HG03196 (cell line): Measurements from ENCODE around the gene LRMDA.

Source experiments
- ATAC-seq: cut with Tn5 transposase; IDR thresholded peaks from one replicate; pipeline ENCODE4 v1.9.1; 2021; ENCODE audit not compliant: unreplicated experiment

LRMDA gene

DNA sequence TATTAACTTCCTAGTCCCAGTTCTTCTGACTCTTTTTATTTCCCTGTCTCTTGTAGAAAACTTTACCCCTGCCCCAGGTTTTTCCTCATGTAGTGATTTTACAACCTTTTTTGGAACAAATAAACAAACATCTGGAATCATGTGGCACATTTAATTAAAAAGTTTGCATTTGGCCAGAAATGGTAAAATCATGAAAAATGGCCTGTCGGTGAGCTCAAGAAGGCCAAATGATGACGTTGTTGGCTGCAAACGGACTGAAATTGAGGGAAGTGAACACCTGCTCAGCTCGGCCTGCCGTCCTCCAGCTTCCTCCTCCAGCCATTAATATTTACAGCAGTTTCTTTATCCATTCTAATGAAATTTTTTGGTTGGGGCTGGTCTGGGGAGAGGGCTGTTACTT lies 902.8 kb downstream of the LRMDA start:
- no peak for ATAC-seq

DNA sequence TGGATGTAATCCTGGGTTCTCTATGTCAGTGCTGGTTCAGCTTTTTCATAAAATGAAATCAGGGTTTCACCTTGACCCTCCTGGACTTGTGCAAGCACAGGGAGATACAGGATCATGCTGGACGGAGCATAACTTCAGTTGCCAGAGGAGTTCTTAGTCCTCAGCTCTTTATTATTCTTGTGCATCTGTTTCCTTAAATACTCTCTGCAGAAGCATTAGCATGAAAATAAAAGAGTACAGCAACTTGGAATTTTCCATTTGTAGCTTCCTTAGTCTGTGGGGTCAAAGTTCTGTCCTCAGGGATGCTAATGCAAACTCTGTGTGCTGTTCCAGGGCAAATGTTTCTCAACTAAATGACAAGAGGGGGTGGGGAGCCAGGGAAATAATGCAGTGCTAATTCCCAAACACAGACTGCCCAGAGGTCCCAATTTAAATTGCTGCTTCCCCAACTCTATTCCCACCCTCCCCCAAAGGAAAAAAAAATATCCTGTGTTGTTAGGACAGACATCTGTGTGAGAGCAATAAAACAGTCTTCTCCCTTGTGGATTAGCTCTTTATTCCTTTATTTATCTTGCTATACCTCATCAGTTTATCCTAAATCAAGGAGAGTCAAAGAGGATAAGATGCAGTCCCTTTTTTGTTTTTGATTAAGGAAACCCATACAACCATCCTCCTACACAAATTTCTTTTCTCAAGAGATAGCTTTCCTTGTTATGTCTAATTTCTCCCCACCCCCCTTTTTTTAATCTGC lies 905.0 kb downstream of the LRMDA start:
- ATAC-seq = no peak

DNA sequence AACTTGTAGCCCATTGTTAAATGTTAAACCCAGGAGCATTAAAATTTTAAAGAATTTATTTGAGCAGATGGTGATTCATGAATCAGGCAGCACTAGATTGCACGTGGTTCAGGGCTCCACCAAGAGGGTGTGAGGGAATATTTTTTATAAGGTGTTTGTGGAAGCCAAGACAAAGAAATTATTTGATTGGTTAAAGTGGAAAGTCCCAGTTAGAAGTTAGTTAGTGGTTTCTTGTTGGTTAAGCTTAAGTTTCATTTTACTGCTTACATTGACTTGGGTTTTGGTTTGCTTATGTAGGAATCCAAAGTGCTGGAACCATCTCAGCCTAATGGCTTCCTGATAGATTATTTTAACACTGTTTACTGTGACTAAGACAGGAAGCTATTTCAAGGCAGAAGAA lies 906.2 kb downstream of the LRMDA start:
- no peak for ATAC-seq

DNA sequence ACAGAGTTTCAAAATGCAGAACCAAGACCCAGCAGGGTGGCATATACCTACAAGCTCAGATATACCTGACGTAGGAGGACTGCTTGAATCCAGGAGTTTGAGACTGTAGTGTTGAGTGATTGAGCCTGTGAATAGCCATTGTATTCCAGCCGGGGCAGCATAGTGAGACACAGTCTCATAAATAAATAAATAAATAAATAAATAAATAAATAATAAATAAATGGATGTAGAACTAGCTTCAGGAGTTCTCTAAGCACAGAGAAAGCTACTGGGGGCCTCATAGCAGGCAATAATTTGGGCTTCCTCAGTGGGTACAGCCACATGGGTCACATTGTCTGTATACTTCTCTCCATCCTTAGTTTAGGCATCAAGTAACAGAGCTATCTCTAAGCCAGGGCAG lies 906.8 kb downstream of the LRMDA start:
- ATAC-seq = no peak

DNA sequence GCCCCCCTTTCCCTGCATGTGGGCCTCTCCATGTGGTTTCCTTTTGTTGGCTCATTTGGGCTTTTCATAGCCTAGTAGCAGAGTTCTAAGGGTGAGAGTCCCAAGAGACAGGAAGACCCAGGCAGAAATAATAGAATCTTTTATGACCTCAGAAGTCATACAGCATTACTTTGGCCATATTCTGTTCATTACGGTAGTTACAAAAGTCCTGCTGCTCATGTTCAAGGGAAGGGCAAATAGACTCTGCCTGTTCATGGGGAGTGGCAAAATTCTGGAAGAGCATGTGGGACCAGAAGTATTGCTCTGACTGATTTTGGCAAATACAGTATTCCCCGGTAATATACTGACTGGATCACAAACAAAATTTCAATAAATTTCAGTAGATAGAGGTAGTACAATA lies 910.3 kb downstream of the LRMDA start:
- ATAC-seq = no peak

DNA sequence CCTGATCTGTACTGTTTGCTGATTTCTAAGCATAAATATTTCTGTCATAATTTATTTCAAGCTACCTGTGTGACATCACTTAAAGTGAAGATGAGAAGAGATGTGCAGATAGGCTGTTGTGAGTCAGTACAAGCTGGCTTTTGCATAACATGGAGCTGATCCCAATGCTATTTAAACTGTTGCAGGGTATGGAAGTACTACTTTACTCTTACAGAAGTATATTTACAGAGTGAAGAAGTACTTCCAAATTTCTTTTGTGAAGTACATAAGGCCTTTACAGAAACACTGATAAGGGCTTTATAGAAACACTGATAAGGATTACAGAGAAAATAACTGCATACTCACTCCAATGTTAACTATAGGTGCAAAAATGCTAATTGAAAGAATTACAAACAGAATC lies 911.6 kb downstream of the LRMDA start:
- no peak for ATAC-seq

DNA sequence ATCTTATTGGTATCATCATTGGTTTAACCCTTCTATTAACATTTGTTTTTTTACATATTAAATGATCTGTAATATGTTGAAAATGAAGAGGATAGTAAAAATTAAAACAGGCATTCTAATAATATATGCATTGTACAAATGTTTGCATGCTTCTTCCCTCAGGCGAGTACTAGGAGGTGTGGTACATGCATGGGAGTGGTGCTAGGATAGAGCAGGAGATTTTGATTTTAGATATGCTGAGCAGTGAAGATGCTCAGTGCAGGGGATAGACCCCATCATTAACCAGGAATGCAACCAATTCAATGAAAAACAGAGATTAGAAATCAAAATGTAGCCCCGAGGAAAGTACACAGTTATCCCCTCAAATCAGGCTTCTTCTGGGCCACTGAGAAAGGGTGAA lies 916.4 kb downstream of the LRMDA start:
- no peak for ATAC-seq

DNA sequence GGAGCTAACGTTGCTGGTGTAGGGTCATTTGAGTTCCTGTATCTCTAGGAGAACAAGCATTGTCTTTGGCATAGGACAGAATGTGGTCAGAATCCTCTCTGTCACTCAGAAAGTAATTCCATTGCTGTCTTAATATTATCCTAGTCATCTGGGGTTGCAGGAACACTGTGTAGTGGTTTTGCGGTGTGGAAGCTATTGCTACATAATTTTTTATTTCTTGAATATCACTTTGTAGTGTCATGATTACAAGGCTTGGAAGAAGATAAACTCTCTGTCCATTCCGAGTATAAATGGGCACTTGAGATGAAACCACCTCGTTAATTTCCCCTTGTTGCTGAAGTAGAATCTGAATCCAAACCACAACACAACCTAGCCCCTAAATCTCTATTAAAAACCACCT lies 919.2 kb downstream of the LRMDA start:
- no peak for ATAC-seq

DNA sequence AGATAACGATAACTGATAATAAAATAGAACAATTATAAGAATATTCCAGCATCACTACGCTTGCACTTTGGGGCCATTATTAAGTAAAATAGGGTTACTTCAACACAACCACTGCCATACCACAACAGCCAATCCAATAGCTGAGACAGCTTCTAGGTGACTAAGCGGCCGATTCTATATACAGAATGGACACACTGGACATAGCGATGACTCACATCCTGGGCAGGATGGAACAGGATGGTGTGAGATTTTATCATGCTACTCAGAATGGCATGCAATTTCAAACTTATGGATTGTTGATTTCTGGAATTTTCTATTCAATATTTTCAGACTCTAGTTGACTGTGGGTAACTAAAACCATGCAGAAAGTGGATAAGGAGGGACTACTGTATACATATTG lies 920.9 kb downstream of the LRMDA start:
- ATAC-seq = no peak

DNA sequence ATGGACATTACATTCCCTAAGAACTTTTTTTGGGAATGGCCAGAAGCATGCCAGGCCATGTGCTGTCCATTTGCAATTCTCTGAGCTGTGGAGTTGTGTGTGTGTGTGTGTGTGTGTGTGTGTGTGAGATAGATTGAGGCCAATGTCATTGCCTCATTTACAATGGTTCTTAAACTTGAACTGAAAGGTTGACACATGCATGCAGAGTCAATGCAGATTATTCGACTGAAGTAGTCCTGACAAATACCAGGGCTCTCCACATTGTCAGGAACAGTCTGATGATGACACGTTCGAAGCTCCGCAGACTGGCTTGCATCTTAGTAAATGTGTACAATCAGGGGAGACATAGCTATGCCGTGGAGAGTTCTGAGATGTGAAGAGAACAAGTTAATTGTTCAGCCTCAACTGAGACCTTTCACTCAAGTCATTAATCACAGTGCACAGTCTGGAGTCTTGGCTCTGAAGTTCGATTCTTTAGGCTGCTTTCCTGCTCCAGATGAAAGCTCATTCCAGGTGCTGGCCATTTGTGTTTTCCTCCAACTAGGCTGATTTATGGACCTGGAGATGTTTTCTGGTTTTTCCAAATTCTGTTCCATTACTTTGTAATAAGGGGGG lies 921.9 kb downstream of the LRMDA start:
- ATAC-seq = no peak

DNA sequence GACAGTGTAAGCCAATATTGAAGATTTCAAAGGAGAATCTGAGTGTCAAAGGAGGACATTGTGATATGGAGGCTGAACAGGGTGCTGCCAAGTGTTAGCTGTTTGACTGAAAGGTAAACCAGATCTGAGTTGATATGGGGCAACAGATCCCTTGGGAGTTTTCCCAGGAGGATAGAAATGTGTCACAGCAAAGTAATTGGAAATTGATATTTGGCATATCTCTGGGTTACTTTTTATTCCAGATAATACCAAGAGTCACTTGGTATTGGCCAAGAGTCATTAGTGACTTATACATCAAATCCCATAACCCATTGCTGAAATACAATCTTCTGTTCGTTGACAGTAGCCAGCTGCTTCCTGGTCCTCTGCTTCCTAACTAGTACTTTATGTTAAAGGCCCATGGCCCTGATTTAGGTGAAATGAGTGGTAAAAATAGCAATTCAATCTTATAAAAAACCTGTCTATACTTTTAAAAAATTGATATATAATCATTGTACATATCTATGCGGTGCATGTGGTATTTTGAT lies 922.9 kb downstream of the LRMDA start:
- ATAC-seq = no peak

DNA sequence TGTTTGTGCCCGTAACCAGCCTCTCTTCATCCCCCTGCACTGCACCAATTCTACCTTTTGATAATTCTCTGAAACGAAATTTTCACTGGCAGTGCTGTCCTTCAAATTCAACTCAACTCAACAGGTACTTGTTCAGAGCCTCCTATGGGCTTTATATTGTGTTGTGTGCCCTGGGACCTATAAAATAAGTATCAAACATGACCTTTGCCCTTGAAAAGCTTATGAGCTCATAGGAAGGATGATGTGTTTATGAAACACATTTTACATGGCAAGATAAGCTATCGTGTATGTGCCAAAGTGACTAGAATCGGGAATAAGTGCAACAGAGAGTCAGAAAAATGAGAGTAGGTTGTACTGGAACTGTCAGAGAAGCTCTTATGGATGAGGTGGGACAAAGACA lies 923.5 kb downstream of the LRMDA start:
- no peak for ATAC-seq

DNA sequence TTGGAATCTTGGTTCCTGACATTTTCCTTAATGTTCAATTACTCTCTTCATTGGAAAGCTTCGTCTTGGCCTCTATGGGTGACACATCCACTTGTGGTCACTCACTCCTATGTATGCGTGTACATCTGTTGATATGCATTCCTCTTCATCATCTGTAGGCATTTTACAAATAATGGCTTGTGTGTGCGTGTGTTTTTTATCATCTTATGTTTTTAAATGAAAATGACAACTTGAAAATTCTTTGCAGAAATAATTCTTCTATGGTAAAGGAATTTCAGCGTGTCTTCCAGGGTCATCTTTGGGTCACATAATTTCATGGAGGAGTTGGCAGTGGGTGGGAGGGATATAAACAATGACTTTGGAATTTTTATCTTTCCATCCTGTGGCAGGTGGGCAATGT lies 925.1 kb downstream of the LRMDA start:
- ATAC-seq = no peak

DNA sequence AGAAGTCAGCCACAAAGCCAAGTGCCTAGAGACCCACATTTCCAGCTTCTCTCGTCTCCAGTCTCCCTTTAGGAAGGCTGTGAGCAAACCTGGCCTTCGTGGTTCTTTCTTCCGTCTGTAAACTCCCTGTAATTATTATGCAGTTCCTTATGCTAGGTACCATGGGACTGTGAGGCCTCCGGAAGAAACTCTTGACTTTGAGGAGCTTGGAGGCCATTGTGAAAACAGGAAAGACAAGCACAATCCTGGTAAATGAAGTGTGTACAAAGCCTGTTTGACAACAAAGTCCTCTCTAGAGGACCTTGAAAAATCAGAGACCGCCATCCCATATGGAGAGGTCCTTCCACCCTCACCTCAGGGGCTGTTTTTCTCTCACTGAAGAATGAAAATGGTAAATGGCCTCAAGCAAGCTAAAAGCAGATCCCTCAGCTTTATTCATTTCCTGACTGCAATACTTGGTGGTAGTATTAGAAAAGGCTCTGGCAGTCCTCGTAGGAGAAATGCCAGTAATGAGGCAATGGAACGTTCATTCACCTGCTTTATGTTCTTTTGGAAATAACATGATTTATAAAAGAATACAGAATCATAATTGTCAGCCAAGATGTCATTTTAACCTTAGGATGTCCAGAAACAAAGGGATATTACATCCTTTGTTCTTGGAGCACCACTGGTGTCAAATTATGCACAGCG lies 926.4 kb downstream of the LRMDA start:
- no peak for ATAC-seq

DNA sequence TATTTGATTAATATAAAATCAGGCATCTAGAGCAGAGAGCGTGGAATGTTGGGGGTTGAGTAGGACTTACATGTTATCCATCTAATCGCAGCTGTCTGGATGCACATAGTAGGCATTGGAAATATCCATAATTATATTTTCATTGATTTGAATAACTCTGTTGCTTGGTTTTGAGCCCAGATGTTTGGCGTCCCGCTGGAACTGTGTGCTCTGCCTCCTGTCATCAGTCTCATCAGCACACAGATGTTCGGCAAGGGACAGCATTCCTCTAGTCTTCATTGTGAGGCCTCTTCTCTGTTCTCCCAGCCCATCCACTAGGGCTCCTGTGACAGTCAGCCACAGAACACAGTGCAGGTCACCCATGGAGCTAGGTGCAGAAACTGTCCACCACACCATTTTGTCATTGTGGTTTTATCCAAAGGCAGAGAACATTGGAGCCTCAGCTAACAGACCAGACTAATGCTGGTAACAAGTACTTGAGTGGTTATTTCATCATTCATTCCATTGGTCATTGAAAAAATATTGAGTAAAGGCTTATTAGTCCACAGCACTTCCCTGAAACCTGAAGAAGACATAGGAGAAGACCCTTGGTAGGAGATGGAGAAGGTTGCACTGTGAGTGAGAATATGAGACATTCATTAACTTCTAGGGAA lies 927.4 kb downstream of the LRMDA start:
- ATAC-seq = no peak

DNA sequence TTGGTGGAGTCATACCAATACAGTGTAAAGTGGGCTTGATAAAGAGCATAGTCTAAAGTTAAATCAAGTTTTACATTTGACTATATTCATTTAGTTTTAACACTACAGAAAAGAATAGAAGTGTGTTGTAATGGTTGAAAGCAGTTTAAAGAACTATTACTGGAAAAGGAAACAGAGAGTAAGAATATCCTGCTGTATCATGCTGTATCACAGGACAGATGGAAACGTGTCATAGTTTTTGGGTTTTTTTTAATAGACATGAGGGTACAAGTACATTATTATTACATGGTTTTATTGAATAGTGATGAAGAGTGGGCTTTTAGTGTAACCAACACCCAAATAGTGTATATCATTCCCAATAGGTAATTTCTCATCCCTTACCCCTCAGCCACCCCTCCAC lies 944.3 kb downstream of the LRMDA start:
- ATAC-seq = no peak

DNA sequence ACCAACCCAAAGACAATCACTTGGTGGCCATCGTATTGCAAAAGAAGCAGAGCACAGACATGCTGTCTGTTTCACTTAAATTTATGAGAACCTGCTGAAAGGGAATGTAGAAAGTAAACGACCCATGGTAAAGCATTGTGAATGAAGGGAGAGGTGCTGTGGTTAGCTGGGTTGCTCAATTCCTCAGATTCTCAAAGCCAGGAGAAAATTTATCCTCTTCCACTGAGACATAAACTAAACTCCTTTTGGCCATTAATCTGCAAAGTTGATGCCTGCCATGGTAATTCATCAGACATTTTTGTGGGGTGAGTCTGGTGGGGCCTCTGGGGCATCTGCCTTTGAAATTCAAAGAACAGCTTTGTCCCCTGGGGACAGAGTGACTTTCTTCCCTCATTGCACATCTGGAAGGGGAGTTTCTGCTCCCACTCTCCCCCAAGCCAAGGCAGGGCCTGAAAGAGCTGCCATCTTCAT lies 951.0 kb downstream of the LRMDA start:
- ATAC-seq = no peak

DNA sequence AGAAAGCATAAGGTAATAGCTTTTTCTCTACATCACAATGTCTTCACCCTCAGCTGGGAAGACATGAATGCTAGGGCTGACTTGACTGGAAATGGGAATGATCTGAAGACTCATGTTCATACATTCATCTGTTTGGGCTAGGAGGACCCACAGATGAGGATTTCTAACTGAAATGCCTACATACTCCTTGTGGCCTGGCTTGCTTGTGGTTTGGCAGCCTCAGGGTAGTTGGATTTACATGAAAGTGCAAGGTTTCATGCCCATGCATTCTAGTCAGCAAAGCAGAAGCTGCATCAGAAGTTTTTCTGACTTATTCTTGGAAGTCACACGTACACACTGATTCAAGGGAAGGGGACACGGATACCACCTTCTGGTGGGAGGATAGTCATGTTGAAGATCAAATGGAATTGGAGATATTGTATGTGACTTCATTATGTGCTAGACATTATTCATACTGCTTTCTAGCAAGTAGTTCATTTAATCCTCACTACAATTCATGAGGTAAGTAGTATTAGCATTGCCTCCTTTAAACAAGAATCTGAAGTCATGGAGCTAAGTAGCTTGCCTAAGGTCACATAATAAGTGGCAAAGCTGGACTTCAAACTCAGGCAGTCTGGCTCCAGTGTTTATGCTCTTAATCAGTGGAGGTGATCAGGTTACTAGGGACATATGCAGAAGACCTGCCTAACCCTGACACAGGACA lies 957.0 kb downstream of the LRMDA start:
- no peak for ATAC-seq

DNA sequence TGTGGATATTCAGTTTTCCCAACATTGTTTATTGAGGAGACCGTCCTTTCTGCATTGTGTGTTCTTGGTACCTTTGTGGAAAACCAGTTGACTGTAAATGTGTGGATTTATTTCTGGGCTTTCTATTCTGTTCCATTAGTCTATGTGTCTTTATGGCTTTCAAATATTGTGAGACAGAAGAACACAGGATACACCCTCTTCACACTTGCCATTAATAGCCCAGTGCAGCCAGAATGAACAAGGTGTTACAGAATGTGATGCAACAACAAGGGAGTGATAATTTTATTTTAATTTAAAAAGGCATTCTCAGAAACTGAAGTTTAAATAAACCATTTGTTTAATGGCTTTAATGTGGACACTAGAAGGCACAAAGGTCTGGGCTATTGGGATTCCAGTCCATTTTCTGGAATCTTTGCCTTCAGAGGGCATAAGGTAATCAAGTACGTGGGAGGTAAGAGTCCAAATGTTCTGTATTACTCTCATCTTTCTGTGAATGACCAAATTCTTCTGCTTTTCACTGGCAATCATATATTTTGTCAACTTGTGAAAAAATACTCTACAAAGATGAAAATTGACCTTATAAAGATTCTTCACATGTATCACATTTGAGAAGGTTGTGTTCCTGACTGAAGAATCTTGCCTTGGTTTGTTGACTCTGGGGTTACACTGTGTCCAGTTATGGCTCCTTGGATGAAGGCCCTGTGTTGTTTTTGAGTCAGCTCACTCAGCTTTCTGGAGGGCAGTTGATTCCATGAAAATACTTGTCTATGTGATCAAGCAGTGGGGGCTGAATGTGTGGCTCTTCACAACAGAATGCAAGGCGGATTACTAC lies 962.7 kb downstream of the LRMDA start:
- no peak for ATAC-seq

DNA sequence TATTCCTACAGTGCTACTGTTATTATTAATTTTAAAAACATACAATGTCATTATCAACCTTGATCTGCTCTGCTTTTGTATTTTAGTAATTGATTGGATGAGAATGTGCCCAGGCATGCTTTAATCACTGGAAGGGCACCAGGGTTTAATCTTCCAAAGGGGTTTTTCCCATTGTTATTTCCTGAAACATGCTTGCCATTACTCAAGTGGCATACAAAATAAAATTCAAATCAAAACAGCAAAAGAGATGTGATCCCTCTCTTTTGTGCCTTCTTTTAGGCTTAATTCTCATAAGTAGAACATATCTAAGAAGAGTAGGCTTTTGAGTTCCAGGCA lies 963.3 kb downstream of the LRMDA start:
- no peak for ATAC-seq
